Measurements from ENCODE around the gene MYRF.

DNA sequence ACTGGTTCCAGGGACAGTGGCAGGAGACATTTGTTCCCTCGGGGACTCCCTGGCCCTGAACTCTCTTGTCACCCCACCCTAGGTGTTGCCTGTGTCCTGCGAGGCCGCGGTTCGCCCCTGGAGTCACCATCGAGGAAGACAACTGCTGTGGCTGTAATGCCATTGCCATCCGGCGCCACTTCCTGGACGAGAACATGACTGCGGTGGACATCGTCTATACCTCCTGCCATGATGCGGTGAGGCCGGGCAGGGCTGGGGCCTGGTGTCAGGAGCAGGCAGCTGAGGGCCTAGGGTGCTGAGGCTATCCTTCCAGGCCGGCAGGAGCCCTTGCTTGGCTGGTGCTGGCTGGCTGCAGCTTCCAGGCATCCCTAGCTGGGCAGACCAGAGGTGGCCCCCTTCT lies 17.7 kb upstream of the MYRF start:
- TF ChIP-seq, protein P1, sequence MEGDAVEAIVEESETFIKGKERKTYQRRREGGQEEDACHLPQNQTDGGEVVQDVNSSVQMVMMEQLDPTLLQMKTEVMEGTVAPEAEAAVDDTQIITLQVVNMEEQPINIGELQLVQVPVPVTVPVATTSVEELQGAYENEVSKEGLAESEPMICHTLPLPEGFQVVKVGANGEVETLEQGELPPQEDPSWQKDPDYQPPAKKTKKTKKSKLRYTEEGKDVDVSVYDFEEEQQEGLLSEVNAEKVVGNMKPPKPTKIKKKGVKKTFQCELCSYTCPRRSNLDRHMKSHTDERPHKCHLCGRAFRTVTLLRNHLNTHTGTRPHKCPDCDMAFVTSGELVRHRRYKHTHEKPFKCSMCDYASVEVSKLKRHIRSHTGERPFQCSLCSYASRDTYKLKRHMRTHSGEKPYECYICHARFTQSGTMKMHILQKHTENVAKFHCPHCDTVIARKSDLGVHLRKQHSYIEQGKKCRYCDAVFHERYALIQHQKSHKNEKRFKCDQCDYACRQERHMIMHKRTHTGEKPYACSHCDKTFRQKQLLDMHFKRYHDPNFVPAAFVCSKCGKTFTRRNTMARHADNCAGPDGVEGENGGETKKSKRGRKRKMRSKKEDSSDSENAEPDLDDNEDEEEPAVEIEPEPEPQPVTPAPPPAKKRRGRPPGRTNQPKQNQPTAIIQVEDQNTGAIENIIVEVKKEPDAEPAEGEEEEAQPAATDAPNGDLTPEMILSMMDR (IDR thresholded peaks at IDR 0.05; ENCODE audit: low read depth, low read length, poor library complexity, severe bottlenecking), result no peak
- no peak for TF ChIP-seq EZH2phosphoT487 (IDR thresholded peaks at IDR 0.05; ENCODE audit: borderline replicate concordance, low read length)
